Subcutaneous adipose tissue (tissue), 4 donors: ENCODE data around the gene SSTR5. TPM values are rescaled to one million over a fixed set of nuclear protein-coding genes. Genes with fewer than 3 reads are reported as not detected.

Source experiments
- CTCF ChIP-seq: fragments of 450-650 bp; IDR thresholded peaks from one replicate; pipeline ENCODE4 v1.5.1; 2016; ENCODE audit warnings: low read depth, mild to moderate bottlenecking, control low read depth, antibody characterized with exemption, moderate library complexity
- total RNA-seq, 4 donors: library from RNA; depleted of rRNA; stranded (reverse); fragments of >200 nt; gene quantifications; one replicate each; pipeline ENCODE4 v1.1.0, GENCODE V29; 2016

Gene SSTR5
- total RNA-seq, 4 donors from 2014 or later = not detected

GRCh38 chr16:1058216-1058615 lies 14.3 kb upstream of the SSTR5 start:
- TF ChIP-seq CTCF = no peak

- TF ChIP-seq CTCF = no peak
Observed at GRCh38 chr16:1059310-1059709, 13.2 kb upstream of the SSTR5 start.

GRCh38 chr16:1060416-1061340 lies 11.9 kb upstream of the SSTR5 start:
- TF ChIP-seq CTCF = no peak

- no peak for TF ChIP-seq CTCF
Observed at GRCh38 chr16:1061769-1062505, 10.6 kb upstream of the SSTR5 start.

GRCh38 chr16:1062895-1063294 lies 9.7 kb upstream of the SSTR5 start:
- TF ChIP-seq CTCF = no peak

- TF ChIP-seq CTCF = no peak
Observed at GRCh38 chr16:1063728-1064127, 8.8 kb upstream of the SSTR5 start.

- TF ChIP-seq CTCF = no peak
Observed at GRCh38 chr16:1065469-1066128, 6.9 kb upstream of the SSTR5 start.
